Measurements from ENCODE around the gene SPOCD1.

DNA sequence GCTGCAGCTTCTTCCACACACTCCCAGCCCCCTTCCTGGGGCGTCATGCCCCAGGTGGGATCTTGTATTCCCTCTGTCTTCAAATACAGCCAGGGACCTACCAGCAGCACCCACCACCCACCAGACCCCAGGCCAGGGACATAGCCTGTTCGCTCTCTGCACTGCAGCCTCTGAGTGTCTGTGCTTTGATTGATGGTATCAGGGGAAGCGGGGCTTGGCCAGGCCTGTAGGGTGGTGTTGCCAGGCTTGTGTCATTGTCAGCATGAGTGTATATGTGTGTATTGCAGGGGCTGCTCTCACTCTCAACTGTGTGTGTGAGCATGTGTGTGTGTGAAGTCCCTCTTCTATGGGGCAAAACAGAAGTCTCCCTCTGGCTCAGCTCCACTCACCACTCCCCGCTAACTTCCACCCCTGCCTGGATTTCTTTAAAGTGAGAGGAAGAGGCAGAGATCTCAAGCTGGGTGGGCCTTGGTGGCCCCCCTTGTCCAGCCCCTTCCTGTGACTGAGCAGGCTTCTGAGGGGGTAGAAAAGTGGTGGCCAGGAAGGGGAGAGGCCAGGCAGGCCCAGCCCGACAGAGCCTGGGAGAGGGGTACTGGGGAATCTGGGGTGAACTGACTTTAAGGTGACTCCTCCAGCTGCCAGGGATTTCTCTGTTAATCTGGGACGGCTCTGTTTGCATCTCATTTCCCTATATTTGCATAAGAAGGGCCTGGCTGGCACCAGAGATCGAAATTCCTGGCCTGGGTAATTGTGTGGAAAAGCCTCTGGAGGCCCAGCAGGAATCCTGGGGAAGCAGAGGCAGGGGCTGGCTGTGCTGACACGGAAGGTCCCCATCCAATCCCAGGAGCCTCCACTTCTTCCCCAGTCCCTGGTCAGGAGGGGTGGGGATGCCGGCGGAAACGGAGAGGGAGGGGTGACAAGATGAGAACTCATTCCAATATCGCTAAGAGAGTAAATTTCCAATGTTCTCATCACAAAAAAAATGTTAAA lies 33.1 kb downstream of the SPOCD1 start:
- no peak for TF ChIP-seq GATA3 (IDR thresholded peaks at IDR 0.05; ENCODE audit: low read depth, low read length)
- peak; percentile 84 for TF ChIP-seq GATA2 (IDR thresholded peaks at IDR 0.05; ENCODE audit: low read depth, low read length)

Data from SH-SY5Y (cell line).